ENCODE data around the gene INSC. TPM values are rescaled to one million over a fixed set of nuclear protein-coding genes. Genes with fewer than 3 reads are reported as not detected.

Gene INSC
- total RNA-seq, 1 experiment from 2014 or later, result 0.17 TPM

- H3K9ac ChIP-seq (ENCODE audit: low read length), result no peak overlapping the region
- no peak for ATAC-seq
- POLR2A ChIA-PET, result no interaction called here
Observed at GRCh38 chr11:15124528-15124927, 9.8 kb downstream of the INSC start.

More at GRCh38 chr11:15124528-15124927, 9.8 kb downstream of the INSC start:
- Histone ChIP-seq H3K4me3 (replicated peaks in 1 of 2; ENCODE audit: low read depth in 1 of 2, low read length in 2 of 2) (no peak overlapping the region), H3K27ac (ENCODE audit: low read depth, low read length) (no peak overlapping the region), H2AFZ (ENCODE audit: low read depth, low read length, poor library complexity, severe bottlenecking) (no peak overlapping the region), H3K4me1 (ENCODE audit: control insufficient read depth in 1 of 2, insufficient read depth in 2 of 2, low read length in 2 of 2) (peaks cover 0 to 12% of the 10 kb centered on the region in 2 experiments; a peak in 2 of 4 replicates), H3K9me3 (ENCODE audit: control insufficient read depth in 1 of 2, insufficient read depth in 1 of 2, low read depth in 1 of 2, low read length in 2 of 2) (no peaks in the 10 kb centered on the region), H3K79me2 (ENCODE audit: insufficient read depth, low read length) (no peaks in the 10 kb centered on the region), H3K36me3 (ENCODE audit: control insufficient read depth in 1 of 2, insufficient read depth in 2 of 2, low read length in 2 of 2) (no peaks in the 10 kb centered on the region), H3K4me2 (ENCODE audit: low read length) (no peak overlapping the region), H4K20me1 (ENCODE audit: insufficient read depth) (no peaks in the 10 kb centered on the region), H3K27me3 (ENCODE audit: insufficient read depth, low read length) (no peaks in the 10 kb centered on the region), H3K9me2 (ENCODE audit: insufficient read depth) (no peaks in the 10 kb centered on the region)
- intact Hi-C loops (cut with micrococcal nuclease), result no loop called here
- ChIA-PET RAD21 (ENCODE audit: low non-redundant PET in 1 of 2, low total read pairs in 2 of 2, uncharacterized antibody in 2 of 2, unreplicated experiment in 2 of 2) (no interaction called here), CTCF (interaction anchor here (1.6 kb wide), 1 partner anchor 24 kb away, joined by 5 read pairs; no protein-coding TSS in a partner anchor)
- BruUV-seq (replicated peaks), result no TSS peak
- no peak for DNase-seq (ENCODE audit: low read depth, low spot score)
- TF ChIP-seq ELF1 (IDR thresholded peaks at IDR 0.05; ENCODE audit: borderline replicate concordance, low read depth) (no peak), POLR2AphosphoS5 (IDR thresholded peaks at IDR 0.05; ENCODE audit: low read depth, low read length) (no peak), ATF3 (IDR thresholded peaks at IDR 0.05) (no peak), REST (IDR thresholded peaks at IDR 0.05; ENCODE audit: low read depth) (no peak), JUND (IDR thresholded peaks at IDR 0.05) (no peak), MAX (IDR thresholded peaks at IDR 0.05) (no peak)

Data from HCT116 (cell line).